ENCODE measurements around the gene LRRC4B.

The LRRC4B gene

DNA sequence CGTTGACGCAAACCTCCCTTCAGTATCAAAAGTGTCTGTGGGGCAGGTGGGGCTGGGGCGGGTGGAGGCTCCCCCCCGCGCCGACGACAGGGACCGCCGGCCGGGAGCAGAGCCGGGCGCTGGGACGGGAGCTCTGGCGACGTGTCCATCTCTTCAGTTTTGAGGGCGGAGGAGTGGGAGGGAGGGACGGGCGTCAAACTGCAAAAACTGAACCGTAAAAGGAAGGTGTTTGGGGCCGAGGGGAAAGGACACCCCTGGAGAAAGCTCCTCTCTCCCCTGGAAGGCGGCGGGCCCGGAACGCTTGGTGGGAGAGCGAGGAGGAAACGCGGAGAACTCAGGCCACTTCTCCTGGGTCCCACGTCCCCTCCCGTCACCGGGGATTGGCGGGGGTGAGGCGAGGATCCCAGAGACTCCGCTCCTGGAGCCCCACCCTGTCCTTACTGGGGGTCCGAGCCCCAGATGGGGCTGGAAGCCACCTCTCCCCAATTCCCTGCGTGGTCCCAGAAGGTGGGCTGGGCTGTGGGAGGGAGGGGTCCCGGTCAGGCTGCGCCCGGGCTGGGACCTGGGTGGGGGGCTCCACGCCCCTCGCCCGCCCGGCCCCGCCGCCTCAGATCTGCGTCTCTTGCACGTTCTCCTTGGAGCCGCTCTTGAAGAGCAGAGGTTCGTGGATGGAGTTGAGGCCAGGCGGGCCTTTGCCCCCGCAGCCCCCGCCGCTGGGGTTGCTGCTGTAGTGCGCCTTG is 51.1 kb downstream of the LRRC4B start:
- Histone ChIP-seq H3K27ac (ENCODE audit: poor library complexity, severe bottlenecking) (no peak overlapping the region), H3K27me3 (ENCODE audit: insufficient read depth, poor library complexity, severe bottlenecking) (no peaks in the 10 kb centered on the region), H3K9me3 (ENCODE audit: severe bottlenecking) (no peaks in the 10 kb centered on the region), H3K36me3 (ENCODE audit: low read depth) (no peaks in the 10 kb centered on the region), H3K4me3 (ENCODE audit: severe bottlenecking) (no peak overlapping the region), H3K4me1 (ENCODE audit: insufficient read depth, poor library complexity, severe bottlenecking) (no peaks in the 10 kb centered on the region)
- no peak for DNase-seq (ENCODE audit: low spot score)
- TF ChIP-seq, protein P1, sequence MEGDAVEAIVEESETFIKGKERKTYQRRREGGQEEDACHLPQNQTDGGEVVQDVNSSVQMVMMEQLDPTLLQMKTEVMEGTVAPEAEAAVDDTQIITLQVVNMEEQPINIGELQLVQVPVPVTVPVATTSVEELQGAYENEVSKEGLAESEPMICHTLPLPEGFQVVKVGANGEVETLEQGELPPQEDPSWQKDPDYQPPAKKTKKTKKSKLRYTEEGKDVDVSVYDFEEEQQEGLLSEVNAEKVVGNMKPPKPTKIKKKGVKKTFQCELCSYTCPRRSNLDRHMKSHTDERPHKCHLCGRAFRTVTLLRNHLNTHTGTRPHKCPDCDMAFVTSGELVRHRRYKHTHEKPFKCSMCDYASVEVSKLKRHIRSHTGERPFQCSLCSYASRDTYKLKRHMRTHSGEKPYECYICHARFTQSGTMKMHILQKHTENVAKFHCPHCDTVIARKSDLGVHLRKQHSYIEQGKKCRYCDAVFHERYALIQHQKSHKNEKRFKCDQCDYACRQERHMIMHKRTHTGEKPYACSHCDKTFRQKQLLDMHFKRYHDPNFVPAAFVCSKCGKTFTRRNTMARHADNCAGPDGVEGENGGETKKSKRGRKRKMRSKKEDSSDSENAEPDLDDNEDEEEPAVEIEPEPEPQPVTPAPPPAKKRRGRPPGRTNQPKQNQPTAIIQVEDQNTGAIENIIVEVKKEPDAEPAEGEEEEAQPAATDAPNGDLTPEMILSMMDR (IDR thresholded peaks at IDR 0.05; ENCODE audit: poor library complexity, severe bottlenecking): no peak
- ATAC-seq (ENCODE audit: low read depth): no peak

DNA sequence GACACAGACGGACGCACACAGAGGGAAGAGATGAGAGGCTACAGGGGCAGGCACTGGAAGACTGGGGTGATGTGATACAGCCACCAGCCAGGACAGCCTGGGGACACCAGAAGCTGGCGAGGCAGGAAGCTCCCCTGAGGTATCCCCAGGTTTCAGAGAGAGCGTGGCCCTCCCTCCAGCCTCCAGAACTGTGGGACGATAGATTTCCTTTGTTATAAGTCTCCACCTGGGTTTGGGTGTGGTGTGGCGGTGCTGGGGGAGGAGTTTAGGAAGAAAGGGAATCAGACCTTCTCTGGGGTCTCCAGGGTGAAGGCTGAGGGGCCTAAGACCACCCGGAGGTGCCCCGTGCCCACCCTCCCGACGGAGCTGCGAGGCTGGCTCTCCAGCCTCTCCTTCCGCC is 51.8 kb downstream of the LRRC4B start:
- TF ChIP-seq, protein P1 (IDR thresholded peaks at IDR 0.05; ENCODE audit: poor library complexity, severe bottlenecking): no peak
- Histone ChIP-seq H3K4me1 (ENCODE audit: insufficient read depth, poor library complexity, severe bottlenecking) (no peaks in the 10 kb centered on the region), H3K36me3 (ENCODE audit: low read depth) (no peaks in the 10 kb centered on the region), H3K27me3 (ENCODE audit: insufficient read depth, poor library complexity, severe bottlenecking) (no peaks in the 10 kb centered on the region), H3K9me3 (ENCODE audit: severe bottlenecking) (no peaks in the 10 kb centered on the region), H3K4me3 (ENCODE audit: severe bottlenecking) (no peak overlapping the region), H3K27ac (ENCODE audit: poor library complexity, severe bottlenecking) (no peak overlapping the region)
- ATAC-seq (ENCODE audit: low read depth) (no peak), DNase-seq (ENCODE audit: low spot score) (no peak)

DNA sequence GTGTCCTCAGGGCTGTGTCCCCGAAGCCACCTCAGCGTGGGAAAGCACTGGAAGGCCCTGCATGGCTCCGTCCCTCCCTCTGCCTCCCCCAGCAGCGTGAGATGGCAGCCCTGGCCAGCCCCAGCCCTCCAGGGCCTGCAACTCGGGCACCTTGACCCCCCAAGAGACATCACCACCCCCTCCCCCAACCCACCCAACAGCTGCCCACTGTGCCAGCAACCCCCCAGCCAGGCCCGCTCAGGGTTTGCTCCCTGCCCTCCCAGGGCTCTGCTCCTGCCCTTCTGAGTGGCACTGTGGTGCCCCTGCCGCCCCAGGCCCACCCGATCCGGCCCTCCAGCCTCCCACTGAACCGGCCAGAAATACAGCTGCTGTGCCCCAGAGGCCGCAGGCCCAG is 53.1 kb downstream of the LRRC4B start:
- ATAC-seq (ENCODE audit: low read depth) (no peak), DNase-seq (ENCODE audit: low spot score) (no peak)
- Histone ChIP-seq H3K27ac (ENCODE audit: poor library complexity, severe bottlenecking) (no peak overlapping the region), H3K4me3 (ENCODE audit: severe bottlenecking) (no peak overlapping the region), H3K4me1 (ENCODE audit: insufficient read depth, poor library complexity, severe bottlenecking) (no peaks in the 10 kb centered on the region), H3K36me3 (ENCODE audit: low read depth) (no peaks in the 10 kb centered on the region), H3K27me3 (ENCODE audit: insufficient read depth, poor library complexity, severe bottlenecking) (no peaks in the 10 kb centered on the region), H3K9me3 (ENCODE audit: severe bottlenecking) (no peaks in the 10 kb centered on the region)
- TF ChIP-seq, protein P1 (IDR thresholded peaks at IDR 0.05; ENCODE audit: poor library complexity, severe bottlenecking): no peak

DNA sequence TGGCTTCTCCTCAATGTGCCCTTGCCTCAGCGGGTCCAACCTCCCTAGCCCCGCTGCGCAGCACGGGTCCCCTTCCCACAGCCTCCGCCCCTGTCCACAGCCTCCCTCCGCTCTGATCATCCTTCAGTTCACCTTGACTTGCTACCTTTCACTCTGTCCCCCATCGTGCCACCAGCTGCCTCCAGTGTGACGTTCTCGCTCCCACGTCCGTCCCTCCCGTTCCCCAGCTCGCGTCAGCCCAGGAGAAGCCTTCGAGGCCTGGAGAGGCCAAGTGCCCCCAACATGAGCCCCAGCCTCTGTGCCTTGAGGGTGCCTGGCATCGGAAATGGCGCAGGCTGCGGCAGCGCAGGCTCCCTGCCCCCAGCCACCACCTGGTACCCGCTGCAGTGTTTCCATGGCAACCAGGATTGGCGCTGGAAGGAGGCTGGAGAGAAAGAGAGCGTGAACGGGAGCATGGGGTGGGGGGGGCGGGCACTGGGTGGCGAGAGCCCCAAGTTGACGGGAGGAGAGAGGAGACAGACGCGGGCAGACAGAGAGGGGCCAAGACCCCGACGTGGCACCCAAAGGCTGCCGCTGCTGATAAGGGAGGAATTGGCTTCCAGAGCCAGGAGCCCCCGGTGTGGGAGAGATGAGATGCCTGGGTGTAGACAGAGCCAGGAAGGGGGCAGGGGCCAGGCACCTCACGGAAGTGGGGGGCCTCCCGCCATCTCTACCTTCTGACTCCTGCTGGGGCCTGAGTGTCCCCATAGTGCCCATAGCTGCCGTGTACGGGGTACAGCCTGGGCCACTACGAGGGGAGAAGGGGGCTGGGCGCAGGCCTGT is 53.7 kb downstream of the LRRC4B start:
- Histone ChIP-seq H3K9me3 (ENCODE audit: severe bottlenecking) (no peaks in the 10 kb centered on the region), H3K27me3 (ENCODE audit: insufficient read depth, poor library complexity, severe bottlenecking) (no peaks in the 10 kb centered on the region), H3K27ac (ENCODE audit: poor library complexity, severe bottlenecking) (no peak overlapping the region), H3K4me1 (ENCODE audit: insufficient read depth, poor library complexity, severe bottlenecking) (no peaks in the 10 kb centered on the region), H3K4me3 (ENCODE audit: severe bottlenecking) (no peak overlapping the region), H3K36me3 (ENCODE audit: low read depth) (no peaks in the 10 kb centered on the region)
- TF ChIP-seq, protein P1 (IDR thresholded peaks at IDR 0.05; ENCODE audit: poor library complexity, severe bottlenecking): no peak
- ATAC-seq (ENCODE audit: low read depth) (no peak), DNase-seq (ENCODE audit: low spot score) (no peak)

Measured in RWPE2 (cell line).